Neuronal stem cell (in vitro differentiated cells): Measurements from ENCODE around the gene CARMIL1.

Source experiments
- DNase-seq: peaks from one replicate; pipeline ENCODE4 v3.0.0-alpha.2; 2013; ENCODE audit warnings: low spot score
- H2AFZ ChIP-seq: one replicate; pipeline ENCODE4 v1.6.1; 2013; ENCODE audit warnings: mild to moderate bottlenecking, low read length, inconsistent platforms
- H2AK5ac ChIP-seq: 2 replicates; pipeline ENCODE4 v1.6.1; 2013; ENCODE audit warnings: low read depth, mild to moderate bottlenecking, inconsistent platforms, low read length, moderate library complexity, mixed read lengths
- H2BK120ac ChIP-seq: 2 replicates; pipeline ENCODE4 v1.6.1; 2013; ENCODE audit warnings: low read depth, mild to moderate bottlenecking, inconsistent platforms, low read length, moderate library complexity, mixed read lengths
- H2BK12ac ChIP-seq: one replicate; pipeline ENCODE4 v1.6.1; 2013; ENCODE audit warnings: low read length, inconsistent platforms
- H2BK15ac ChIP-seq: 2 replicates; pipeline ENCODE4 v1.6.1; 2013; ENCODE audit warnings: mild to moderate bottlenecking, low read length, inconsistent platforms, mixed read lengths
- H2BK5ac ChIP-seq: one replicate; pipeline ENCODE4 v1.6.1; 2013; ENCODE audit warnings: inconsistent platforms, mild to moderate bottlenecking, low read length, moderate library complexity
- H3K14ac ChIP-seq: one replicate; pipeline ENCODE4 v1.6.1; 2013; ENCODE audit warnings: low read length, inconsistent platforms
- H3K18ac ChIP-seq: 2 replicates; pipeline ENCODE4 v1.6.1; 2013; ENCODE audit warnings: low read length, inconsistent platforms
- H3K23ac ChIP-seq: 2 replicates; pipeline ENCODE4 v1.6.1; 2013; ENCODE audit warnings: low read depth, mild to moderate bottlenecking, mixed read lengths, low read length, inconsistent platforms; ENCODE audit not compliant: poor library complexity
- H3K27ac ChIP-seq: replicated peaks from 3 replicates; pipeline ENCODE4 v1.5.1; 2013; ENCODE audit warnings: low read length, inconsistent platforms
- H3K27me3 ChIP-seq, 3 experiments: 2 replicates each; pipeline ENCODE4 v1.6.1; 2013; ENCODE audit warnings: low read length in 3 of 3, mild to moderate bottlenecking in 2 of 3, inconsistent platforms in 1 of 3, low read depth in 1 of 3, mixed read lengths in 1 of 3, moderate library complexity in 1 of 3; ENCODE audit not compliant: control insufficient read depth in 3 of 3, insufficient read depth in 3 of 3
- H3K36me3 ChIP-seq, 2 donors: replicated peaks in 1 of 2; 2 replicates each; pipeline ENCODE4 v1.6.1; 2013; ENCODE audit warnings: low read length in 2 of 2; ENCODE audit not compliant: control insufficient read depth in 2 of 2, insufficient read depth in 2 of 2
- H3K4ac ChIP-seq: 2 replicates; pipeline ENCODE4 v1.6.1; 2013; ENCODE audit warnings: inconsistent platforms, mild to moderate bottlenecking, low read length, moderate library complexity
- H3K4me1 ChIP-seq, 2 donors: 1 replicate in 1 of 2; 2 replicates in 1 of 2; pipeline ENCODE4 v1.6.1; 2013; ENCODE audit warnings: low read length in 2 of 2, low read depth in 1 of 2; ENCODE audit not compliant: control insufficient read depth in 2 of 2, insufficient read depth in 1 of 2
- H3K4me2 ChIP-seq: one replicate; pipeline ENCODE4 v1.6.1; 2013; ENCODE audit warnings: mild to moderate bottlenecking, low read length, inconsistent platforms; ENCODE audit not compliant: insufficient read depth, poor library complexity, severe bottlenecking
- H3K4me3 ChIP-seq, 2 donors: 2 replicates each; pipeline ENCODE4 v1.5.1; 2013; ENCODE audit warnings: low read length in 2 of 2, mild to moderate bottlenecking in 2 of 2, inconsistent platforms in 1 of 2, moderate library complexity in 1 of 2
- H3K79me1 ChIP-seq: one replicate; pipeline ENCODE4 v1.6.1; 2013; ENCODE audit warnings: low read depth, mild to moderate bottlenecking, inconsistent platforms, low read length, moderate library complexity
- H3K9ac ChIP-seq: one replicate; pipeline ENCODE4 v1.6.1; 2013; ENCODE audit warnings: mild to moderate bottlenecking, low read depth, low read length, inconsistent platforms; ENCODE audit not compliant: poor library complexity
- H3K9me3 ChIP-seq, 2 donors: replicated peaks in 1 of 2; 2 replicates each; pipeline versions ENCODE3 to v1.6.1; 2013; ENCODE audit warnings: low read length in 2 of 2, mild to moderate bottlenecking in 2 of 2, inconsistent platforms in 1 of 2, low read depth in 1 of 2, mixed read lengths in 1 of 2, moderate library complexity in 1 of 2; ENCODE audit not compliant: control insufficient read depth in 2 of 2, insufficient read depth in 1 of 2
- H4K8ac ChIP-seq: one replicate; pipeline ENCODE4 v1.6.1; 2013; ENCODE audit warnings: low read depth, mild to moderate bottlenecking, inconsistent platforms, low read length, moderate library complexity
- H4K91ac ChIP-seq: one replicate; pipeline ENCODE4 v1.6.1; 2013; ENCODE audit warnings: low read length, low read depth, mild to moderate bottlenecking, inconsistent platforms; ENCODE audit not compliant: poor library complexity
- WGBS, 2 donors: extraction: QIAGEN DNeasy Blood & Tissue Kit; methylation state at CpG; one replicate each; pipeline ENCODE4 v1.1.7; 2013; ENCODE audit warnings: missing lambda C conversion rate in 2 of 2, mixed read lengths in 1 of 2; ENCODE audit not compliant: insufficient read length in 2 of 2, insufficient replicate concordance in 1 of 2; ENCODE audit errors: extremely low coverage in 2 of 2; 5-methylcytosine and 5-hydroxymethylcytosine counted together

The CARMIL1 gene

DNA sequence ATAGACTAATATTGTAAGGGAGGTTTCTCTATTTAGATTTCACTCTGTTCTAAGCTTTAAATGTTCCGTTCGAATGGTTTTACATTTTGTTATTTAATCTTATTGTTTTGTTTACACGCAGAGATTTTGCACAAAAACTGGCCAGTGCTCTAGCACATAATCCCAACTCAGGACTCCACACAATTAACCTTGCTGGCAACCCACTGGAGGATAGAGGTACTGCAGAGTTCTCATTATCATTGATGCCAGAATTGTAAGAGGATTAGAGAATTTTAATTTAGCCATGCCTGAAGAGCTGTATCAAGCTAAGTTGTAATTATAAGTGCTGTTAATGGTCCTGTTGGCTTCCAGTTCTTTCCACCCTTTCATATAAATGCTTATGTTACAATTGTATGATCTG is 193.1 kb downstream of the CARMIL1 start:
- no CpG with 5 or more reads among the region's 3 CpGs for WGBS, 2 donors
- no peak overlapping the region for H2BK12ac ChIP-seq
- no peak overlapping the region for H2AK5ac ChIP-seq
- H2AFZ ChIP-seq: no peak overlapping the region
- no peak overlapping the region for H3K18ac ChIP-seq
- no peak overlapping the region for H3K4me2 ChIP-seq
- H4K91ac ChIP-seq: no peak overlapping the region
- no peak overlapping the region for H4K8ac ChIP-seq
- no peak overlapping the region for H3K4ac ChIP-seq
- no peaks in the 10 kb centered on the region for H3K36me3 ChIP-seq
- no peak overlapping the region for H3K27ac ChIP-seq
- no peaks in the 10 kb centered on the region for H3K27me3 ChIP-seq
- no peak overlapping the region for H2BK120ac ChIP-seq
- no peak overlapping the region for H3K4me3 ChIP-seq
- no peak overlapping the region for H2BK5ac ChIP-seq
- no peaks in the 10 kb centered on the region for H3K9me3 ChIP-seq
- no peak overlapping the region for H3K23ac ChIP-seq
- no peaks in the 10 kb centered on the region for H3K79me1 ChIP-seq
- no peaks in the 10 kb centered on the region for H3K4me1 ChIP-seq
- H3K14ac ChIP-seq: no peak overlapping the region
- DNase-seq: no peak
- no peak overlapping the region for H3K9ac ChIP-seq
- H2BK15ac ChIP-seq: no peak overlapping the region

- H3K14ac ChIP-seq: no peak overlapping the region
- no peak overlapping the region for H2BK12ac ChIP-seq
- DNase-seq: no peak
- no CpG with 5 or more reads among the region's 3 CpGs for WGBS, 2 donors
- H3K4ac ChIP-seq: no peak overlapping the region
- H4K8ac ChIP-seq: no peak overlapping the region
- H3K36me3 ChIP-seq: no peaks in the 10 kb centered on the region
- H3K27ac ChIP-seq: no peak overlapping the region
- H3K79me1 ChIP-seq: no peaks in the 10 kb centered on the region
- H3K4me3 ChIP-seq: no peak overlapping the region
- H3K9ac ChIP-seq: no peak overlapping the region
- no peak overlapping the region for H2AK5ac ChIP-seq
- H2BK120ac ChIP-seq: no peak overlapping the region
- no peak overlapping the region for H4K91ac ChIP-seq
- H3K18ac ChIP-seq: no peak overlapping the region
- H3K27me3 ChIP-seq: no peaks in the 10 kb centered on the region
- H2BK5ac ChIP-seq: no peak overlapping the region
- H2AFZ ChIP-seq: no peak overlapping the region
- no peak overlapping the region for H3K4me2 ChIP-seq
- no peaks in the 10 kb centered on the region for H3K4me1 ChIP-seq
- H2BK15ac ChIP-seq: no peak overlapping the region
- no peak overlapping the region for H3K23ac ChIP-seq
- no peaks in the 10 kb centered on the region for H3K9me3 ChIP-seq
These were observed 193.7 kb downstream of the CARMIL1 start for GRCh38 chr6:25472906-25473305.

GRCh38 chr6:25473447-25473846 is 194.3 kb downstream of the CARMIL1 start:
- Histone ChIP-seq H3K27ac (no peak overlapping the region), H3K27me3 (no peaks in the 10 kb centered on the region), H4K8ac (no peak overlapping the region), H2AFZ (no peak overlapping the region), H2BK120ac (no peak overlapping the region), H3K9ac (no peak overlapping the region), H3K4ac (no peak overlapping the region), H2BK15ac (no peak overlapping the region), H3K4me3 (no peak overlapping the region), H2BK12ac (no peak overlapping the region), H3K36me3 (no peaks in the 10 kb centered on the region), H2BK5ac (no peak overlapping the region), H3K4me1 (no peaks in the 10 kb centered on the region), H3K23ac (no peak overlapping the region), H4K91ac (no peak overlapping the region), H3K79me1 (no peaks in the 10 kb centered on the region), H3K9me3 (no peaks in the 10 kb centered on the region), H3K14ac (no peak overlapping the region), H3K4me2 (no peak overlapping the region), H3K18ac (no peak overlapping the region), H2AK5ac (no peak overlapping the region)
- DNase-seq: no peak
- WGBS, 2 donors: no CpG with 5 or more reads among the region's 3 CpGs

GRCh38 chr6:25476126-25476525 is 197.0 kb downstream of the CARMIL1 start:
- no peak overlapping the region for H2BK15ac ChIP-seq
- no peak overlapping the region for H2BK120ac ChIP-seq
- no peak overlapping the region for H3K14ac ChIP-seq
- H4K91ac ChIP-seq: no peak overlapping the region
- no peak for DNase-seq
- no peak overlapping the region for H3K9ac ChIP-seq
- H3K4me1 ChIP-seq: no peaks in the 10 kb centered on the region
- no peak overlapping the region for H3K27ac ChIP-seq
- H3K4ac ChIP-seq: no peak overlapping the region
- H2BK12ac ChIP-seq: no peak overlapping the region
- no peak overlapping the region for H3K18ac ChIP-seq
- H3K27me3 ChIP-seq: no peaks in the 10 kb centered on the region
- no peaks in the 10 kb centered on the region for H3K9me3 ChIP-seq
- H3K79me1 ChIP-seq: no peaks in the 10 kb centered on the region
- no peak overlapping the region for H2BK5ac ChIP-seq
- no peak overlapping the region for H3K23ac ChIP-seq
- H2AFZ ChIP-seq: no peak overlapping the region
- H4K8ac ChIP-seq: no peak overlapping the region
- no peak overlapping the region for H3K4me2 ChIP-seq
- no peaks in the 10 kb centered on the region for H3K36me3 ChIP-seq
- no peak overlapping the region for H2AK5ac ChIP-seq
- no CpG with 5 or more reads among the region's 3 CpGs for WGBS, 2 donors
- H3K4me3 ChIP-seq: no peak overlapping the region
